Effector CD8-positive, alpha-beta T cell (primary cell): Measurements from ENCODE around the gene FRY.
"Not testable (repeated sequence)": the region's sequence is repeated elsewhere in the genome, so short reads cannot be mapped to it uniquely, and the experiment has no call there.

Experiments used
- DNase-seq: peaks from one replicate; lab custom pipeline; 2025; lab: John Stamatoyannopoulos, UW
- total RNA-seq, 4 experiments: gene quantifications; one replicate each; lab custom pipeline; 2026; lab: John Stamatoyannopoulos, UW

FRY gene
- total RNA-seq, result 0.68 to 13.3 (median 4.5) reads per million in 4 experiments

DNA sequence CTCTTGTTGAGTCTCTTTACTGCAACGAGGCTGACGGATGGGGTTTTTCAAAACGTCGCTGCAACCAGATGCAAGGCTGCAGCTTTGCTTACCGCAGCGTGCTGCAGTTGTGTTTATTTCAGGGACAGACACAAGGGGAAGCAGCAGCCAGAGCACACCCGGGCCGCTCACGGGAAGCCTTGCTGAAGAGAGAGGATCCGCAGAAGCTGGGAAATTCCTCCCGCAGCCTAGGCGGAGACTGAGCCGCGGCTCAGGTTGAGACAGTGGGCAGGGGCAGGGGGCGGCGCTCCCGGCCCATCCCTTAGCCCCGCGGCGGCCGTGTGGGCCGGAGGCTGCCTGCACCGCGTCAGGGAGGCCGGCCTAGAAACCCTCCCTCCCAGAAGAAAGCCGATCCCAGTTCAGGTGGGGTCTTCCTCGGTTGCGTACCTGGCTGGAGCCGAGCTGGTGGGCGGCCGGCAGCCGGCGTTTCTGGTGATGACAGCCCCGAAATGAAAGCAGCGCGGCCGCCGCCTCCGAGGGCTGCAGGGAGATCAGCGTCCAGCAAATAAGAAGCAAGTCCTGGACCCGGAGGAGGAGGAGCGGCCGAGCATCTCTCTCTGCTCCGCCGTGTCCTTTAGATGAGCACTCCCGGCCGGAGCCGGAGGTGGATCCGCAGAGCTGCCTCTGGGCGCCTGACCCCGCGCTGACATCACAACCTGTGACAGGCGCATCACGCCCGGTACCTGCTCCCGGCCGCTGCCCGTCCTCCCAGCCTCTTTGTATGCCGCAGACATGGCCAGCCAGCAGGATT, at the start of gene FRY:
Gene FRY (plus strand): TSS at position 750 of the 790 bp plus-strand sequence. CDS start 22 bp downstream, at position 772.
- DNase-seq, result peak; percentile 7

DNA sequence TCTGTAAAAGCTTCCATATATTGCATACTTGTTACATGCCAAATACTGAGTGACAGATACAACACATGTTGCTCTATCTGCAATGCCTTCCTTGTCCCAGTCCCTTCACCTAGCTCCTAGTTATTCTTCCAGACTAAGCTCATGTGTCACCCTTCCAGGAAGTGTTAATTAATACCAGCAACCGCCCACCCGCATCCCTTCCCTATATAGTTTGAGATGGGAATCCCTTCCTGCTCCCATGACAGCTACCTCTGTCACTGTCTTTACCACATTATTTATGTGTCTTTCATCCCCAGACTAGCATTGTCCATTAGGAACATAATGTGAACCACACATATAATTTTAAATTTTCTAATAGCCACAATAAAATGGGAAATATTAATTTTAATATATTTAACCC, 49.5 kb upstream of the FRY start:
- DNase-seq, result no peak

DNA sequence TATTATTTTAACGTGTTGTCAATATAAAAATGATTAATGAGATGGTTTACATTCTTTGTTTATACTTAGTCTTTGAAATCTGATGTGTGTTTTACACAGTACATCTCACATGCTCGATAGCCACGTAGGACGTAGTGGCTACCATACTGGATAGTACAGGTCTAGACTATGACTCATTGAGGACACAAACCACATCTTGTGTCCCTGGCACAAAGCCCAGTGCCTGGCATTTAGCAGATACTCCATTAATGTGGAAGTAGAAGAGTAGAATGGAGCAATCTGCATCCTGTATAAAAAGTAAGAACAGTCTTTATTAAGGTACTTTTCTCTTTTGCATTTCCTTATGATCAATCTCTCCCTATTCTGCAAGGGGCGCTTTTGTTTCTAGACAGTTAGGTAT, 49.0 kb upstream of the FRY start:
- no peak for DNase-seq

DNA sequence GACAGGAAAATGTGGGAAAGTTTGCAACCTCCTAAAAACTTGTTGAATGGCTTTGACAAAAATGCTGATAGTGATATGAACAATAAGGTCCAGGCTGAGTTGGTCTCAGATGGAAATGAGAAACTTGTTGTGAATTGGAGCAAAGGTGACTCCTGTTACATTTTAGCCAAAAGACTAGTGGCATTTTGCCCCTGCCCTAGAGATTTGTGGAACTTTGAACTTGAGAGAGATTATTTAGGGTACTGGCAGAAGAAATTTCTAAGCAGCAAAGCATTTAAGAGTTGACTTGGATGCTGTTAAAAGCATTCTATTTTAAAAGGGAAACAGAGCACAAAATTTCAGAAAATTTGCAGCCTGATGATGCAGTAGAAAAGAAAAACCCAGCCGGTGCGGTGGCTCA, 47.9 kb upstream of the FRY start:
- DNase-seq, result not testable (repeated sequence)

DNA sequence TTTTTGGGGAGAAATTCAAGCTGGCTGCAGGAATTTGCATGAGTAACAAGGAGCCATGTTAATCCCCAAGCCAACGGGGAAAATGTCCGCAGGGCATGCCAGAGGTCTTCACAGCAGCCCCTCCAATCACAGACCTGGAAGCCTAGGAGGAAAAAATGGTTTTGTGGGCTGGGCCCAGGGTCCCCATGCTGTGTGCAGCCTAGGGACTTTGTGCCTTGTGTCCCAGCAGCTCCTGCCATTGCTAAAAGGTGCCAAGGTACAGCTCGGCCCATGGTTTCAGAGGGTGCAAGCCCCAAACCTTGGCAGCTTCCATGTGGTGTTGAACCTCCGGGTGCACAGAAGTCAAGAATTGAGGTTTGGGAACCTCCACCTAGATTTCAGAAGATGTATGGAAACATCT, 47.2 kb upstream of the FRY start:
- DNase-seq, result not testable (repeated sequence)

DNA sequence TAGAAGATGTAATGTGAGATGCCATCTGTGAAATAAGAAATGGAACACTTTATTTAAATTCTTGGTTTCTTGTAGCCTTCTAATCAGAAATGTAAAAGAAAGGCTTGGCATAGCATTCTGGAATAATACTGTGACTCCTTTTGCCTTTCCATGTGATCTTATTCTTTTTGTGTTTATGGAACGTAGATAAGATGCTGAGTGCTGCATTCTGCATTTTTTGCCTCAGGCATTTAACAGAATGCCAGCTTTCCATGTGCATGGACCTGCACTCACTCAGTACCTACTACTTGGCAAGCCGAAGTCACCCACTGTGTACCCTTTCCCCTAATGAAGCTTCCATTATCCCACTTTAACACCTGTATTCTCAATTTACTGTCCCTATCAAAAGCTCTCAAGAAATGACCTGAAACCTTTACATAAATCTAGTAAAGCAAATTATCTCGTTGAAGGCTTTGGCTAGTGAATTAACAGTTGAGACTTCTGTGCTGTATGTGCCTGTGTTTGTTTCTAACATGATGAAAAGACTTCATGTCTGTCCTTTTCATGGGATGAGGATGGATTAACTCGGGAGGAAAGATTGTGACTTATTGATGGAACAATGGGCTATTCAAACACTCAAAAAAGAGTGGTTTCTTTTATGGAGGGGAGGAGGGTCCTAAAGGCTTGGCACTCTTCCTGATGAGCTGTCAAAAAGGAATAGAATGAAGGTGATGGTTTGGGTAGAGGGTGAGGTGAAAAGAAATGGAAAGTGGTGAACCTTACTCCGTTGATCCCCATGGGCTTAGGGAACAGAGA, 44.7 kb upstream of the FRY start:
- no peak for DNase-seq

DNA sequence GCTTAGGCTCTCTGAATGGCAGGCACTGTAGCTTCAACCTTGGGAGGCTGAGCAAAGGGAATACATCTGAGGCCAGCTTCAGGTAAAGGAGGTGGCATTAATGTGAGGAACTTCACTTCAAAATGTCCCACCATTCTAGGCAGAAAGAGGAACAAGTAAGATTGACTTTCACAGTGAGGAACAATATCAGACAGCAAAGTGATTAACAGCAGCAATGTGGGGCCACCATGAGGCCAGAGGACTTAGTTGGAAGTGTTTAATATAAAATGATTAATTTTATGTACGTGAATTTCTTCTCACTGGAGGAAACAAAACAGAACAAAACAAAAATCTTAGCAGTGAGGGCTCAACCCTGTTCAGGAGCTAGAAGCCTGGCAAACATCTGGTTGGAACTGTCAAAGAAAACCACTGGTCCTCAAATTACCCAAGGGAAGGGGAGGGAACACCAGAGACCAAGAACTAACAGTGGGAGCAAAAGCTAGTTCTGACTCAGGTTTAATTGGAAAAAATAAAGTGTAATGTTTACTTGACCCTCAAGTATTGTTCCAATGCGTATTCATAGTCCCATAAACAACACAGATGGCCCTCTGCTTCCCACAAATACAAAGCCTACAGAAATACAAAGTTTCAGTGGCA, 43.9 kb upstream of the FRY start:
- no peak for DNase-seq

DNA sequence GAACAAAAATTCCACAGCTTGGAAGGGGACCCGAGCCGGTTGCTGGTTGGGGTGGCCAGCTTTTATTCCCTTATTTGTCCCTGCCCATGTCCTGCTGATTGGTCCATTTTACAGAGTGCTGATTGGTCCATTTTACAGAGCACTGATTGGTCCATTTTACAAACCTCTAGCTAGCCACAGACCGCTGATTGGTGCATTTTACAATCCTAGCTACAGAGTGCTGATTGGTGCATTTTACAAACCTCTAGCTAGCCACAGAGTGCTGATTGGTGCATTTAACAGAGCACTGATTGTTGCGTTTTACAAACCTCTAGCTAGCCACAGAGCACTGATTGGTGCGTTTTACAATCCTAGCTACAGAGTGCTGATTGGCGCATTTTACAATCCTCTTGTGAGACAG, 37.2 kb upstream of the FRY start:
- not testable (repeated sequence) for DNase-seq

DNA sequence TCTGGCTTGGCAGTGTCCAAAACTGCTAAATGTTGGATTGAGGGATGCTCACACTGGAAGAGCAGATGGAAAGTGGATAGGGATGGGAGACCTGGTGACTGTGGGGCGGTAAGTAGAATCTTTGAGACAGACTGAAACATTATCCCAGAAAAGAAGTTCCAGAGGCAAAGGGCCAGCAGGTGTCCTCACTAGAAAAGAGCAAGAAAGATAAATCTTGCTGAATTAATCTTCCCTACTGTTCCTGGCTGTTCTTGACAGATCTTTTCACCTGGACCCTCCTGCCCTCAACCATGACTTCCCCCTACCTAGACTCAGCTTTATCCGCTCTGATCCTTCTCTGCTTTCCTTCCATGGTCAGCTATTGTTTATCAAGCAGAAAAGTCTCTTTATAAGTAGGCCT, 35.0 kb upstream of the FRY start:
- no peak for DNase-seq

DNA sequence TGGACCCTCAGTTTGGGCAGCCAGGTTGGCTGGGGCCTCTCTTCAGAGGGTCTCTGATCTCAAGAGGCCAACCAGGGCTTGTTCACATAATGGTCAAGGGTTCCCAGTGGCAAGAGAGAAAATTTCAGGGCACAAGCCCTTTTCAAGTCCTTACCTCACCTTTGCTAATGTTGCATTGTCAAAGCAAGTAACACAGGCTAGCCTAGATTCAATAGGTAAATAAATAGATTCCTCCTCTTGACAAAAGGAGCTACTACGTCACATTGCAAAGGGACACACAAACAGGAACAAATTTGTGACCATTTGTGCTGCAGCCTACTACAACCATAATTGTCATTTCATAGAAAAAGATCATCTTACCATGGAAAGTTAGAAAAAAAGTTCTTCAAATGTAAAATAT, 33.9 kb upstream of the FRY start:
- no peak for DNase-seq

DNA sequence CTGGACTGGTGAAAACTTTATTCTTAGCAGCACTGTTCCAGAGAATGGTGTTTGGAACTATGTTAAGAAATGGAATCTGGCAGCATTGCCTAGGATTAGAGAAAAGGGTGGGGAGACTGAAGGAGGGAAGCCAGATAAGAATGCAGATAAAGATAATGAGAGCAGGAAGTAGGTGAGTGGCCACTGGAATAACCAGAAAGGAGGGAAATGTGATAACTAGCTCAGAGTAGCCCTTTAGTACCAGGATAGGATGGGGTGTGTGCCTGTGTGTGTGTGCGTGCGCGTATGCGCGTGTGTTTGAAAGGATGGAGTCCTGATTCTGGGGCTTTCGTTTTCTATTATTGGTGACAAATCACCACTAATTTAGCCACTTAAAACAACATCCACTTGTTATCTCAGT, 33.4 kb upstream of the FRY start:
- DNase-seq, result no peak

DNA sequence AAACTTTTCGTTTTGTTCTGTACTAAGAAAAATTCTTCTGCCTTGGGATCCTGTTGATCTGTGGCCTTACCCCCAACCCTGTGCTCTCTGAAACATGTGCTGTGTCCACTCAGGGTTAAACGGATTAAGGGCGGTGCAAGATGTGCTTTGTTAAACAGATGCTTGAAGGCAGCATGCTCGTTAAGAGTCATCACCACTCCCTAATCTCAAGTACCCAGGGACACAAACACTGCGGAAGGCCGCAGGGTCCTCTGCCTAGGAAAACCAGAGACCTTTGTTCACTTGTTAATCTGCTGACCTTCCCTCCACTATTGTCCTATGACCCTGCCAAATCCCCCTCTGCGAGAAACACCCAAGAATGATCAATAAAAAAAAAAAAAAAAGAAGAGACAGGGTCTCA, 30.8 kb upstream of the FRY start:
- not testable (repeated sequence) for DNase-seq

DNA sequence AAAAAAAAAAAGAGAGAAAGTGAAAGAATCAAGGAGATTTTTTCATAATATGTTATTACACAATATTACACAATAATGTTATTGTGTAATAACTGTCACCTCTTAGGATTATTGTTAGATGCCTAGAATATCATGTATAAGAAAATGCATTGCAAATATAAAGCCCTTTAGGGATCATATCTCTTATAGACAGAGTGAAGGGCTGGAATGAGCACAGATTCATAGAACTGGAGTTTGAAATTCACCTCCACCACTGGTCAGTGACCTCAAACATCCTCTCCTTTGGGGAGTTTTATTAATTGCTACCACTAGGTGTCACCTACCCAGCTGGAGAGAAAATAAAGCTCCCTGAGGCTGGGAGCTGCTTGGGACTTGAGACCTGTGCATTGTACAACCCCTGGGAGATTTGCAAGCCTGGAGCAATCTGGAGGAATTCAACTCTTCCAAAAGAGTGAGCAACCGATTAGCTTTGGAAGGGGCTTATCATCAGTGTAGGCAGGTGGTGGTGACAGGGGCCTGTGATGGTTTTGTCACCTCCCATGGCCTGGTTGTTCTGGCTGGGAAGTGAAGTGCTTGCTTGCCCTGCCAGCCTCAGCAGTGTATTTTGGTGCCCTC, 30.3 kb upstream of the FRY start:
- no peak for DNase-seq

DNA sequence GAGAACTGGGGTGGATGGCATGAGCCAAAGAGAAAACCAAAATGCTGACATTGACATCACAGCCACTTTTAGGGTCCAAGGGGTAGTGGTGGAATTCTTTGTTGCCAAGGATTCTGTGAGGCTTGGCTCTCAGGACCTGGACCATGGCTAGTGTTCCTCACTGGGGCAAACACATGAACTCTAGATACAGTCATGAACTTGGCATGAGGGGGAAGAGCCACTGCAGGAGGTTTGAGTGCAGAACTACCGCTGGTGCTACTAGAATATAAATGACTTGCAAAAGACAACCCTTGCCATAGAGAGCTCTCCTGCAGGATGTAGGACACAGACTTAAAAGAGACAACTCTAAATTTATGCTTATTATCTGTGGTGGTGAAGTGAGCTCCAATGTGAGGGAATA, 29.8 kb upstream of the FRY start:
- DNase-seq, result no peak

DNA sequence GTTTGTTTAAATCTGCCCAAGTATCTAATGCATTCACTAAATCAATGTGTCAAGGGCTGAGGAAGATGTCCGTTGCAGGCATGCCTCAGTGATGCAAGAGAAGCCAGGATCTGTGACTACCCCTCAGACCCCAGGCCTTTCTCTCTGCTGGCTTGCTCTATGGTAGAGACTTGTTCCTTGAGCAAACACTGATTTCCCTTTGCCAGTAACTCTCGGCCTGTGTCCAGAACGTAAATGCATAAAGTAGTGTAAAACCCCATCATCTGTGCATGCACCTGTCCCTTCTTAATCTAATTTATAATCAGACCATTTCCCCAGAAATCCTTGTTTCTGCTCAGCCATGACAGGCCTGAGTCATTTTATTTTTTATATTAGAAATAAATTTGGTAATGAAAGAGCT, 28.7 kb upstream of the FRY start:
- no peak for DNase-seq

DNA sequence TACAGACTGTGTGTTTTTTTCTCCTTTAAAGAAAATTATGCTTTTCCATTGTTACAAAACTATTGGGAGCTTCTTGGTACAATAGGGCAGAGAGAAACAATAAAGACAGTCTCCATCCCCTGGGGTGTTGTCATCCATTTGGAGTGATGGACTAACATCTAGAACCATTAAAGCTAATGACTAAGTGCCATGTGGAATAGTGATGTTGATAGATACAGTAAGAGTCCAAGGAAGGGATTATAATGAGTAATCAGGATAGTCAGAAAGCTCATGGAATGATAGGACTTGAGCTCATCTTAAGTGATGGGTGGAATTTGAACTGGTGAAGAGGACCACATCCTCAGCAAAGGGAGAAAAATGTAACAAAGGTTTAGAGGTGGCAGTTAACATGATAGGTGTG, 24.1 kb upstream of the FRY start:
- no peak for DNase-seq

DNA sequence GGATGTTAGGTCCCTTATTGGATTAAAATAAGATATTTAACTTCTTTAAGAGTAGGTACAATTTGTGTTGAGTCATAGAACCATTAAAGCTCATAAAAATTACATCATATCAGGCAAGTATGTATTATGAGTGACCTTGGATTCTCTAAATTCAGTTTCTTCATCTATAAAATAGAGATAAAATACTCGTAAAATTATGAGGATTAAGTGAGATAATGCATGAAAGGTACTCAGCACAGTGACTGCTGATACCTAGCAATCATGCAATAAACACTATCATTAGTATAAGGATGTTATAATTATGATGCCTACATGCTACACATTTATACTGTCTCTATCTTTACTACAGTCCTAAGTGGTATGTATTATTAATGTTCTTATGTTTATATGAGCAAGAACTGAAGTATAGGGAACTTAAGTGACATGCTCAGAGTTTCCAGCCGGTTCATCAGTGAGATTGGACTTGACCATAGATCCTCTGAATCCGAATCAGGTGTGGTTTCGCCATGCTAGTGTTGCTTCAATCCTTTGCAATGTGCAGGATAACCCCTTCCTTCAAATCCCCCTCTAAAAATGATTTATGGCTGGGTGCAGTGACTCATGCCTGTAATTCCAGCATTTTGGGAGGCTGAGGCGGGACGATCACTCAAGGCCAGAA, 22.9 kb upstream of the FRY start:
- no peak for DNase-seq

DNA sequence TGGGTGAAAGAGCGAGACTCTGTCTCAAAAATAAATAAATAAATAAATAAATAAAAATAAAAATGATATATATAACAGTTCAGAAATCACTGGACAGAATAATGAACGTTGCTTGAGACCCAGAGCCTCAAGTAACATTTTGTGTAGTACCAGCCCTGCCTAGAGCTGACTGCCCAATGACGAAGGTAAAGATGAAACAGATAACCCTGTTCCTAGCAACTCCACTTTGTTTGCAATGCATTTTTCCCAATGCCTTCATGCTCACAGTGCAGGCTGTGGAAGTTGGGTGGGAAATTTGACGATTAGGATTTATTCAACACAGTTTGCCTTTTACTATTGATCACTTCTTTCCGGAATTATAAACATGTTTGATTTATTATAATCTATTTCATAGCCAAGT, 22.2 kb upstream of the FRY start:
- no peak for DNase-seq

DNA sequence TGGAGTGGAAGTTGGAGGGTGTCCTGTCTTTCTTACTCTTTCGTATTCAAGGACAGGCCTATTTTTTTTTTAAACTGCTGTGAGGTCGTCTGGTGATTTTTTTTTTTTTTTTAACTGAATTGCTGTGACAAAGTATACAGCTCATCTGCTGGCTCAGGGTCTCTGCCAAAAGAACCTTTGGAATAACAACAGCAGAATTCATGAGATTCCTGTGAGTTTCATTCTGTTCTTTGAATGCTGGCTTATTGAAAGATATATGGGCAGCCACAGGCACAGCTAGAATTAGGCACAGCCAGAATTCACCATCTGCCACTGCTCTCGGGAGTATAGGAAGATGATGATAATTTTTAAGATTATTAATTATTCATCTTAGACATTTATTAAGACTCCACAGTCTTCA, 21.4 kb upstream of the FRY start:
- no peak for DNase-seq

DNA sequence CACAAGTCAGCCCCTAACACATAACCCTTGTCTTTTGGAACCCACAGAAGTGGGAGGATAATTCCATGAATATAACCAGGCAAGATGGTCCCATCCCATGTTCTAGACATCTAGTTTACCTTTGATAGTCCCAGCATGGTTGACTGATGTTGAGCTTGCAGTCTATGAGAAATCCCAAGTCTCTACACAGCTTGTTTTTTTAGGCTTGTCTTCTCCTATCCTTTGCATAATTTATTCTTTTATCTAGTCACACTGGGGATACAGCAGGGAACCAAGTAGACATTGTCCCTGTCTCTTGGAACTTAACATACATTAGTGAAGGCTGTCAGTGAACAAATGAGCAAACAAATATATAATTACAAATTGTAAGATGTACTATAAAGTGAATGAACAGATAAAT, 19.6 kb upstream of the FRY start:
- DNase-seq, result no peak

DNA sequence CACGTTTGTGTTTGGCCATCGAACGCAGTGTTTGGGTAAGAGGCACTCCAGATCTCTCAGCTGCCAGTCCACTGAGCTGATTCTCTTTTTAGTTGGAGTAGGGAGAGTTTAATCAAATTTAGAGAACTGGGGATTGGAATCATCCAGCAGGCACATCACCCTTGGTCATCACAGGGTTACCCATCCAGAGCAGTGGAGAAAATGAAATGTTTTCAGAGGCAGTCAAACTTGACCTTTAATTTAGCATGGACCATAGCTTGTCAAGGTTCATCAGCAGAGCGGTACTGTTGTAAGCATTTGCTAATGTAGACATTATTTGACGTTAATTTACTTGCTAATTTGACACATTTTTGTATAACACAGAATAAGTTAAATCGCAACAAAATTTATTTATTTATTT, 18.4 kb upstream of the FRY start:
- no peak for DNase-seq

DNA sequence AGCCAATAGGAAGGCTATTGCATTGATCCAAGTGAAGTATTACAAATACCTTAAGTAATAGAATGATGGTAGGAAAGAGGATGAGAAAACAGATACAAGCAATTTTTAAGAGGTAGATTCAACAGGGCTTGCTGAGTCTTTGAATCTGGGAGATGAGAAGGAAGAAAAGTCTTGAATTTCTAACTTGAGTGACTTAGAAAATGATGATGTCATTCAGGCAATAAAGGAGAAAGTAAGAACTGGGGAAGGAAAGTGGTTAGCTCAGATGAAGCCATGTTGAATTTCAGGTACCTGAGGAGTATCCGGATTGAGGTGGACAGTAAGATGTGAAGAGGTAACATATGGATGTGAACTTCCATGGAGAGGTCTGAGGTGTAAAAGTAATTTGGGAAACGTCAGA, 15.5 kb upstream of the FRY start:
- no peak for DNase-seq
